ENCODE measurements around the gene CBLIF.
"Not testable (repeated sequence)": the region's sequence is repeated elsewhere in the genome, so short reads cannot be mapped to it uniquely, and the experiment has no call there.

Gene CBLIF

DNA sequence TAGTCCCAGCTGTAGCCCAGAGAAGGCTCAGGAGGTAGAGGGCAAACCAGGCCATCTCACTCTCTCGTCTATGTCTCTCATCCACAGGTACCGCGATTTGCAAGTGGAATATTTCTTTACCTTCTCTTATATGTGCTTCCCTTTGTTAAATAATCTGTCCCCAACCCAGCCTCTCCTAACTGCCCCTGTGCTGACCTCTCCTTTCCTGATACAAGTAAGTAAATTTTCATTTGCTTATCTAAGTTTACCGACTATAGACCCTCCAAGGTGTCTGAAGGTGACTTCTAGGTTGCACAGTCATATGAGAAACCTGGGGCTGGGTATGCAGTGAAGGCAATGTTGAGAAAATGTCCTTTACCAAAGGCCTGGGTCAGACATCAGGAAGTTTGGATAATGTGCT, at the start of gene CBLIF:
Gene CBLIF, minus strand, starts transcription at position 101 of the 400 bp plus-strand sequence. Its CDS starts 46 bp downstream, at position 55.
- DNase-seq: no peak

DNA sequence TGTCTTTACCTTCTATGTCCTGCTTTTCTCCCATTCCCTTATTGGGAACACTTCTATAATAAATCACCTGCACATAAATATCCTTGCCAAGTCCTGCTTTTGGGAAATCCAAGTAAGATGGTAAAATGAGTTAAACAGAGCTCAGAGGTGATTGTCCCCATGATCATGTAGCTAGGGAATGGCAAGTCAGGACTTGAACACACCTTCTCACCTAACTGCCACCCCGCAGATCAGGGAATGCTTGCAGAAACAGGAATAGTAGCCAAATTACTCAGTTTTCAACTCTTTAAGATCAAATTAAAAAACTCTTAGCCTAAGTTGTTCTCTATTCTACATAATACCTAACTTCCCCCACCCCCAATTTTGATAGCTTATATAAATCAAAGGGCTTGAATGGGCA, 49.3 kb upstream of the CBLIF start:
- DNase-seq: no peak

DNA sequence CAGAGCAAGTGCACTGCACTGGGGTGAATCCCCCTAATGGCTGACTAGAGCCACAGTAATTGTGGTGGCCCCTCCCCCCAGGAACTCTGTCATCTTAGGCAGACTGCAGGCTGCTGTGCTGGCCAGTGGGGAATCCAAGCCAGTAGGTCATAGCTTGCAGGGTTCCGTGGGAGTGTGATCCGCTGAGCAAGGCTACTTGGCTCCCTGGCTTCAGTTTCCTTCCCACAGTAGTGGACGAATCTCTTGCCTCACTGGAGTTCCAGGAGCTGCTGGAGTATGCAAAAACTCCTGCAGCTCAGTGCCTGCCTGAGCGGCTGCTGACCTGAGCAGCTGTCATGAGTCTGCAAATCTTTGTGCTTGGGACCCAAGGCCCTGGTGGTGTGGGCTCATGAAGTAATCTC, 46.5 kb upstream of the CBLIF start:
- DNase-seq: no peak

DNA sequence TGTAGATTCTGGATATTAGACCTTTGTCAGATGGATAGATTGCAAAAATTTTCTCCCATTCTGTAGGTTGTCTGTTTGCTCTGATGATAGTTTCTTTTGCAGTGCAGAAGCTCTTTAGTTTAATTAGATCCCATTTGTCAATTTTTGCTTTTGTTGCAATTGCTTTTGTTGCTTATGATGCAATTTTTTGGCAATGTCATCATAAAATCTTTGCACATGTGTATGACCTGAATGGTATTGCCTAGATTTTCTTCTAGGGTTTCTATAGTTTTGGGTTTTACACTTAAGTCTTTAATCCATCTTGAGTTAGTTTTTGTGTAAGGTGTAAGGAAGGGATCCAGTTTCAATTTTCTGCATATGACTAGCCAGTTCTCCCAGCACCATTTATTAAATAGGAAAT, 41.9 kb upstream of the CBLIF start:
- not testable (repeated sequence) for DNase-seq

DNA sequence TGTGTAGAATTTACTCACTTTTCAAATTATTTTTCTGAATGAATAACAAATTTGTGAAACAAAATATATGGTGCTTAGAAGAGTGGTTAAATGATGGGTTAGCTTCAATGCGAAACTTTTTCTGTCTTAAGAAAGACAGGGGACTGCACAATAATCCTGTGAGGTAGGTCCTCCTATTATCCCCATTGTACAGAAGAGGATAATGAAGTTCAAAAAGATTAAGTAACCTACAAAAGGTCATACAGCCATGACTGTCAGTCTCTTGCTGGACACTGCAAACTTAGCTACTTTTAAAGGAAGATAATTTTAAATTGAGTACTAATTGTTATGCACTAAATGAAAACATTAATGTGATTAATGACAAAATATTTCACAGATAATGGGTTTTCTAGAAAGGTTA, 38.3 kb upstream of the CBLIF start:
- no peak for DNase-seq

DNA sequence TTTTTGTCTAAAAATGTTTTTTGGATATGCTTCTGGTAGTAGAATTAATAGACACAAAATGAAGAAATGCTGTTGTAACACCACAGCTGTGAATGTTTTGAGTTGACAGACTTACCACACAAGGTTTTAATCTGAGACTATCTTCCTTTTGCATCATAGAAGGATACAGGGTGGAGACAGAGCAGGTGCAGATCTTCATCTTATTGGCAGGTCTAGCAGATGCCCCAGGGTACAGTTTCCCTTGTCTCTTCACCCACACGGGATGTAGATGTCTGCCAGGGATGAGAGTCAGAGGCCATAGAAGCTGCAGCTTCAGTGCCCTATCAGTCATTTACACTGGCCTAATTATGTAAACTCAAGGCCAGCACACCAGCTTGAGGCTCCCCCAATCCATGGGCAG, 34.3 kb upstream of the CBLIF start:
- no peak for DNase-seq

DNA sequence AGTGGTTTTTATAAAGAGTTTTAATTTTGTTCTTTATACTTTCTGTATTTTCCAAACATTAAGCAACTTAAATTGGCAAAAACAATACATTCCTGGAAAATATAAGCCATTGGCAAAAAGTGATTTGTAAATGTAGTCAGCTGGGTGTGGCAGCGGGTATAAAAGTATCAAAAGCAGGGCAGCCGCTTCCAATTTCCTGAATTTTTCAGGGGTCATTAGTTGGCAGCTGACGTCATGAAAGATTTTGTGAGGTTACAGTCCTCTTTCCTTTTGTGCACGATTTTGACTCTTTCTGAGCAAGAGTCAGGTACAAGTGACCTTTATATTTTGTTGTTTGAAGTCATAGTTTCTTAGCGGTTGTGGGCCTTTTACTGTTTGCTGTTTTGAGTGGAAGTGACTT, 33.3 kb upstream of the CBLIF start, which contains the start of gene OOSP3:
Gene OOSP3, plus strand, starts transcription at position 208 of the 400 bp plus-strand sequence. Its CDS starts 27 bp downstream, at position 235.
- no peak for DNase-seq

DNA sequence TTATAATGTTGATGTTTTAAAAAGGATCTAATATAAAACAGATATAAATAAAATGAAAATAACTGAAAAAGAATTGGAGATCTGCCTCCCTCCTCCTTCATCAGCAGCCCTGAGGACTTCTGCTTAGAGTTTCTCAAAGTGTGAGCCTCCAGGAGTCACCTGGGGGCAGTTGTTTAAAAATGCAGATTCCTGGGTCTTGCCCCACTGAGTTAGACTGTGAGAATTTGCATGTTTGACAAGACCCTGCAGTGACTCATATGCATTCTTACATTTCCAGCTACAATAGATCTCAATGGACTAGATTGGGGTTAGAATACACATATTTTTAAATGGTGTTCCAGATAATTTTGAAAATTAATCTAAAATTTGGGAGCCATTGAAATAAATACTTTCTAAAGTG, 32.5 kb upstream of the CBLIF start:
- no peak for DNase-seq

DNA sequence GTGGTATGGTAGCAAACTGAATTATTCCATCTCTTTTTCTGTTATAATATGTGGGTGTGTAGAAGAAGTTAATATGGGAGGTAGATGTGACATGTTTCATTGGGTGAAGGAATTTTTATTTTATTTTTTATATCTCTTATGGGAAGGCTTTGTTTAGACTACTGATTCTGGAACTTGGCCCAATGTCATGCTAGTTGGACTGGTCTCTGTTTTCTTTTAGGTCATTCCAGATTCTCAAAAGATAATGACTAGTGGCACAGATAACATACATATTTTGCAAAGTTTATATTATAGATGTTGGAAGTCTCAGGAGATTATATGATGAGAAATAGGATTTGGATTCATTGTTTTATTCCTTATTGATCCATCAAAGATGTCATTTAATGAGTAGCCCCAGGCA, 32.0 kb upstream of the CBLIF start:
- DNase-seq: no peak

DNA sequence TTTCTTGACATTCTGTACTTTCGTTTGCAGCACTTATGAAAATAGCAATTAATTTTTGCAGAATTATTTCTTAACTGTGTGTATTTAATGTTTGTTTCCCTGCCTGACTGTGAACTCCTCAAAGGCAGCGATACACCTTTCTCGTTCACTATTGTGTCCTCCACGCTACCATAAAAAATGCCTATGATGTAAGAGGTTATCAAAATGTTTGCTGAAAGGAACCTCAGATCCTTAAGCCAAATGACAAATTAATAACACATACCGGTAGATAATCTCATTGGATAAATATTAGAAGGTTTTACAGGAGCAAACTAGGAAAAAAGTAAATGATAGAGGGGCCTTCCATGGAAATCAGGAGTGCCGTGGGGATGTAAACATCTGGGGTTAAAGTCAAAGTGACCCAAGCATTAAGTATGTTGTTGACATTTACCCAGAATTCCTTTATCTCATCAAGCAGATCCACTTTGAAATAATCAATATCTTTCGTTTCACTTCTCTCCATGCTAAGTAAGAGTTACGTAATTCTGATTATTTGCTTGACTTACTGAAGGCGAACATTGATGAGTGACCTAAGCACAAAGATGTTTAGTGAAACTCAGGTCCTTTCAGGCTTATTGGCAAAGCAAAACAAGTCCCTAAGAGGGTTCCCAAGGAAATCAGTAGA, 30.7 kb upstream of the CBLIF start:
- DNase-seq: no peak

DNA sequence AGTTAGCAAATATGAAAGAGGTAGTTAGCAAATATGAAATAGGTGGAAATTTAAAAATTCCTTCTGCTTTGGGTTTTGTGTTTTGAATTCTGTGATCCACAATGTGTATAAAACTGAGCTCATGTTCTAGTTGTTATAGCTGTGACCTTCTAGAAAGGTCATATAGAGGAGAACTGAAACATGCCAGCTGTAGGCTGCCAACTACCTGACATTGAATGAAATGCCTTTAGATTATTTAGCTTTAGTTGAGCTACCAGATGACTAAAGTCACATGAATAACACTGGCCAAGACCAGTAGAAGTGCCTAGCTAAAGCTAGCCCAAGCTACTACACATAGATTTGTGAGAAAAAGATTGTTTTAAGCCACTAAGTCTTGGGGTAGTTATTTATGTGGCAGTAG, 26.8 kb upstream of the CBLIF start:
- DNase-seq: no peak

DNA sequence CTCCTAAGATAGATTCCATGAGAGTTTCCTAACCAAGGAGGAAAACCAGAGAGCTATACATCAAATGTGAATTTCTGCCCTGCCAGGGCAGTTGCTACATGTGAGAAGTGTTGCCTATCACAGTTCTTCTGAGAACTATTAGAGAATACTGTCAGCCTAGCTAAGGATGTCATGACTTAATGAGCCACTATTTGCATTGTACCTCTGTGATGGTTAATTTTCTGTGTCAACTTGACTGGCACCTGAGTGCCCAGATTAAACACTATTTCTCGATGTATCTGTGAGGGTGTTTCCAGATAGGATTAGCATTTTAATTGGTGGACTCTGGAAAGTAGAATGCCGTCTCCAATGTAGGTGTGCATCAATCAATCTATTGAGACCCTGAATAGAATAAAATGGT, 22.6 kb upstream of the CBLIF start:
- no peak for DNase-seq

DNA sequence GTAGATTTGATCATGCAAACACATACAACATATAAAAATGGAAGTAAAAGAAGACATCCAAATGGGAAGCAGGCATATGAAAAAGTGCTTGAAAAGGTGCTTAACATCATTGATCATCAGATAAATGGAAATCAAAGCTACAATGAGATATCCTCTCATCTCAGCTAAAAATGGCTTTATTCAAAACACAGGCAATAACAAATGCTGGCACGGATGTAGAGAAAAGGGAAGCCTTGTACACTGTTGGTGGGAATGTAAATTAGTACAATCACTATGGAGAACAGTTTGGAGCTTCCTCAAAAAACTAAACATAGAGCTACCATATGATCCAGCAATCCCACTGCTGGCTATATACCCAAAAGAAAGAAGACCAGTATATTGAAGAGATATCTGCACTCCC, 21.5 kb upstream of the CBLIF start:
- DNase-seq: no peak

DNA sequence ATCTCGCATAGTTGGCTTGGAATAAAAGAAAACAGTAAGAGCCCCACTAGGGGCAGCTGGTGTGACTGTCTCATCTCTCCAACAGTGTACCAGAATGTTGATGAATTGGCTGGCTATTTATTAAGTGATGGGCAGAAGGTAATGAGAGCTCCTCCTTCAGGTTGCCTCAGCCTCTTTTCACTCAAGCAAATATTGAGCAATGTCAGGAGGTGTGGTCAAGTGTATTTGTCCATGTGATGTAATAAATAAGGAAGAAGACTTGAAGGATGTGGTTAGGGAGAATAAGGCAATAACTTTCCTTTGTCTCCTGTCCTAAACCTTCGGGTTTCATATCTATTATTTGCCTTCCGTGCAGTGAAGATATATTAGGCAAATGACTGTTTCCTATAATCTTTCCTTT, 21.1 kb upstream of the CBLIF start, which contains the start of gene TCN1:
Gene TCN1, minus strand, starts transcription at position 91 of the 400 bp plus-strand sequence. Its CDS starts 17 bp downstream, at position 74.
- peak; percentile 4 to 7 for DNase-seq

DNA sequence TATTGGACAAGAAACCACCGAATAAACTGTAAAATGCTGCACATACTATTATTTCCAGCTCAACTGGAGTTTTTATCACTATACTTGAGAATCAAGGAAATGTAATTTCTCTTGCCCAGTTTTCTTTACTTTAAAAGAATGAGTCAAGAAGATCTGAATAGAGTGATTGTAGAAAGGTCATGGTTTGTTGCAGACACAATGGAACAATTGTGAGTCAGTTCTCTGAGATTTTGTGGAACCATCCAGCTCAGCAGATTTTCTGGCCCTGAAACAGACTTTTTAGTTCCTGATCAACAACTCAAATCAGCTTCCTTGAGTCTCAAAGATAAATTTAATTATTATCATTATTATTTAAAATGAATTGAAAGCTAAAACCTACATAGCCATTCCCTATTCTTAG, 19.7 kb upstream of the CBLIF start:
- DNase-seq: no peak

DNA sequence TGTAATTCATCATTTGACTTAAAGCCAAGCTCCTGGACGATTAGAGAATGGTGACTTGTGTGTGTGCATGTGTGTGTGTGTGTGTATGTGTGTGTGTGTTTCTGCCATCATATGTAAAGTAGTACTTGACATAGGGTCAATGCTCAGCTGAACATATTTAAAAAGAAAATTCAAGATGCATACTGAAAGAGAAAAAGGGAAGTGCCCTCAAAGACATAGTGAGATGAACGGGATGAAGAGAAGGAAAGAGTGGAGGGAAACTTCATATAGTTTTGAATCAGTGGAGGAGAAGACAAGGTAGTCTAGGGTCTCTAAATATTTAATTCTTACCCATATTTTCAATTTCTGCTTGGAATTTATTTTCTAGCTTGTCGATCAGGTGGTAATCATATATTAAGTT, 17.0 kb upstream of the CBLIF start:
- DNase-seq: no peak

DNA sequence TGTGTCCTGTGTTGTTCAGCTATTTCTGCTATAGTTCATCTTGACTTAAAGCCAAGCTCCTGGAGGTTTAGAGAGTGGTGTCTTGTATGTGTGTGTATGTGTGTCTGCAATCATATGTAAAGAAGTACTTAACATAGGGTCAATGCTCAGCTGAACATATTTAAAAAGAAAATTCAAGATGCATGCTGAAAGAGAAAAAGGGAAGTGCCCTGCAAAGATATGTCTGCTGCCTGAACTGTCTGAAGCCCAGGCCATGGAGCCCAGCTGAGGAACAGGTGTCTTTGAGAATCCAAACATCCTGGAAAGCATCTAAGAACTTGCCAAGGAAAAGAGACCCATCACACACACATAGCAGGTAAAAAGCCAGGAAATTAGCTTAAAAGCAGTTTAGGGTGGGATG, 14.4 kb upstream of the CBLIF start:
- no peak for DNase-seq

DNA sequence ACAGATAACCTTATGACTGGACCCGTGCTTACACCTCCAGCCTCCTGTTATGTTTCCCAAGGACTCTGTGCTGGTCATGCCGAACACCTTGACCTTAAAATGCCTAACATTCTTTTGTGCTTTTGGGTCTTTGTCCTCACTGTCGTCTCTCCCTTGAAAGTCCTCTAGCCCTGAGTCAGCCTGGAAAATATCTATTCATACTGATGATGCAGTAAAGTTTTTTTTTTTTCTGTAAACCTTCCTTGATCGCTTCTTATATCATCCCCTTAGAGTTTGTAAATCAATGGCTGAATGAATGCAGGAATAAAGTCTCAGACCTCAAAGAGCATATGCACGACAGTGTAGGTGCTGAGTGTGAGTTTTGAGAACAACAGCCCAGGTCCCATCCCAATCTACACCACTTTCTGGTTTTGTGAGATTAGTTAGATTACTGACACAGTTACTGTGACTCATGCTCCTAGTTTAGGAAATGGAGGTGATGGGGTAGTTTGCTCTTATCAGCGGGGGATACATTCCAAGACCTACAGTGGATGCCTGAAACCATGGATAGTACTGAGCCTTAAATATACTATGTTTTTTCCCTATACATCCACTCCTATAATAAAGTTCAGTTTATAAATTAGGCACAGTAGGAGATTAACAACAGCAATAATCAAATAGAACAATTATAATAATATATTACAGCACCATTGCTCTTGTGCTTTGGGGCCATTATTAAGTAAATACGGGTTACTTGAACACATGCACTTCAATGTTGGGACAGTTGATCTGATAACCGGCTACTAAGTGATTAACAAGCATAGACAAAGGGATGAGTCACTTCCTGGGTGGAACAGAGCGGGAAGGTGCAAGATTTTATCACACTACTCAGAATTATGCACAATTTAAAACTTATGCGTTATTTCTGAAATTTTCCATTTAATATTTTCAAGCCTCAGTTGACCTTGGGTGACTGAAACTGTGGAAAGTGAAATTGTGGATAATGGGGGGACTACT, 12.4 kb upstream of the CBLIF start:
- DNase-seq: peak in 1 of 2 donors; percentile 43

DNA sequence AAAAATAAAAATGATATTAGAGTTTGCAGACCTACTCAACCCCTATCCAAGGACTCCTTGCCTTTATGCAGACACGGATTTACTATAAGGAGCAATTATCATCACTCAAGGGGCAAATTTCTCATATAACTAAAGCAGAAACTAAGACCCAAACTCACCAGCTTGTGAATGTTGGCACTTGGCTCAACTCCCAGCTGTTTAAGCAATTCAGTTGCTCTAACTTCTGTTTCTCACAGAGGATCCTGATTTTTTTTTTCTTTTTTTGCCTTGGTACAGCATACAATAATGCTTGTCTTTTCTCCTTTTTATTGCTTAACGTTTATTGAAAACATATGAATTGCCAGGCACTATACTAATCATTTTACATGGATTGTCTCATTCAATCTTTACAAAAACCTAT, 9.6 kb upstream of the CBLIF start:
- DNase-seq: no peak

DNA sequence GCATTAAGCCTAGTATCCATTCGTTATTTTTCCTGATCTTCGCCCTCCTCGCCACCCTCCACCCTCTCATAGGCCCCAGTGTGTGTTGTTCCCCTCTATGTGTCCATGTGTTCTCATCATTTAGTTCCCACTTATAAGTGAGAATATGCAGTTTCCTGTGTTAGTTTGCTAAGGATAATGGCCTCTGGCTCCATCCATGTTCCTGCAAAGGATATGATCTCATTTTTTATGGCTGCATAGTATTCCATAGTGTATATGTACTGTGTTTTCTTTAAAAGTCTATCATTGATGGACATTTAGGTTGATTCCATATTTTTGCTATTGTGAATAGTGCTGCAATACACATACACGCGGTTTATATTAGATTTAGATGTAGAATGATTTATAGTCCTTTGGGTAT, 6.1 kb upstream of the CBLIF start:
- DNase-seq: not testable (repeated sequence)

DNA sequence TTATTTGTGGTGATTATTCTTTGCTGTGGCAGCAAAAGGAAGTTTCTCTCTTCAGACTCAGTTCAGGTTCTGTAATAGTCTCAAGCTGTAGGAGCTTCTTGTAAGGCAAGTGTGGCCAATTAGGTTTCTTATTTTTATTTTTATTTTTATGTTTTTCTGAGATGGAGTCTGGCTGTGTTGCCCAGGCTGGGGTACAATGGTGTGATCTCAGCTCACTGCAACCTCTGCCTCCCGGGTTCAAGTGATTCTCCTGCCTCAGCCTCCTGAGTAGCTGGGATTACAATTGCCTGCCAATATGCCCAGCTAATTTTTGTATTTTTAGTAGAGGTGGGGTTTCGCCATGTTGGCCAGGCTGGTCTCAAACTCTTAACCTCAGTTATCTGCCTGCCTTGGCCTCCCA, 4.3 kb upstream of the CBLIF start:
- DNase-seq: not testable (repeated sequence)

DNA sequence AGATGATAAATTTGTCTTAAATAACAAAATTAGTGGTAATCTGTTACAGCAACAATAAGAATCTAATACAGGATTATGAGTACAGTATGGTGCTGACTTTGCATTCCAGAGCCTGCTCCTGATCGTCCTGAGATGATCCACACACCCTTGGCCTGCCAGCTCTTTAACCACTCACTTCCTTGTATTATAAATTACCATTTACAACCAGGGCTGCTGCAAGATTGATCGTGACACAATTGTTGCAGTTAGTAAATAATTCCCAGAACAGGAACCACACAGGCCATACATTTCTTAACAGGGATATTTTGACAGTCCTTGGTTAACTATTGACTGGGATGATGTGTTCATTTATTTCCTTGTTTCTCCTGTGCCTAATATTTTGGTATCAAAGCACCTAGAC, 3.8 kb upstream of the CBLIF start:
- no peak for DNase-seq

DNA sequence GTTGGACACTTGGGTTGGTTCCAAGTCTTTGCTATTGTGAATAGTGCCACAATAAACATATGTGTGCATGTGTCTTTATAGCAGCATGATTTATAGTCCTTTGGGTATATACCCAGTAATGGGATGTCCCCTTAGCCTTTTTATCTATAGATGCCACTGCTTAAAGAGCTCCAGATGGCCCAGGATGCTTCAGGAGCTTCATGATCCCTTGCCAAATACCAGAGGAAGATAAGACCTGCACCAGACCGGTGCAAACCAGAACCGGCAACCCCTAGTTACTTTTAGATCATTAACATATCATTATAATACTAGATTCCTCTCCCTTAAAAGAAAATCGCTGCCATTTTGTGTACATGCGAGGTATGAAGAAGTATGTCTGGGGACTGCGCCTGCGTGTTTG, 3.1 kb upstream of the CBLIF start:
- DNase-seq: not testable (repeated sequence)

DNA sequence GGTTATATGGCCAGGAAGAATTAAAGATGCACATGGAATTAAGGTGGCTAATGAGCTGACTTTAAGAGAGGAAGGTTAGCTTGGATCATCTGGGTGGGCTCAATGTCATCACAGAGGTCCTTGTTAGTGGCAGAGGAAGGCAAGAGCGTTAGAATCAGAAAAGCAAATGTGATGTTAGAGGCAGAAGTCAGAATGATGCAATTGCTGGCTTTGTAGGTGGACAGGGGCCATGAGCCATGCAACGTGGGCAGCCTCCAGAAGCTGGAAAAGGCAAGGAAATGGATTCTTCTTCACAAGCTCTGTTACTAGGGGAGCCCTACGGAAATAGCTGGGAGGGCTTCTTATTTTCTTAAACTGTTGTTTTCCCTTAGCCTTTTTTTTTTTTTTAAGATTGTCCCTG, 2.3 kb upstream of the CBLIF start:
- no peak for DNase-seq
